Ovary (tissue), 9 donors: Measurements from ENCODE around the gene HCN4. TPM values are rescaled to one million over a fixed set of nuclear protein-coding genes. Genes with fewer than 3 reads are reported as not detected.
A peak's percentile ranks its signal among the peaks of the same experiment; 100 is the strongest.

Experiments
- DNase-seq, 5 donors: peaks; one replicate each; pipeline ENCODE4 v3.0.0-alpha.2; 2019 to 2020
- H3K27ac ChIP-seq, 2 donors: fragments of 200-600 bp; one replicate each; pipeline versions ENCODE4 v1.5.1 to v1.8.0; 2019 to 2022
- H3K27me3 ChIP-seq: fragments of 200-600 bp; one replicate; pipeline ENCODE4 v1.8.0; 2022
- H3K36me3 ChIP-seq: fragments of 200-600 bp; sonication (generic); one replicate; pipeline ENCODE4 v1.5.1; 2019
- H3K4me1 ChIP-seq: one replicate; pipeline ENCODE4 v1.8.1; 2013; ENCODE audit warnings: mild to moderate bottlenecking, moderate library complexity; ENCODE audit not compliant: insufficient read depth
- H3K4me3 ChIP-seq: fragments of 200-600 bp; sonication (generic); one replicate; pipeline ENCODE4 v1.5.1; 2017
- H3K9me3 ChIP-seq, 2 donors: fragments of 200-600 bp in 1 of 2; sonication (generic) in 1 of 2; one replicate each; pipeline versions ENCODE4 v1.5.1 to v1.8.1; 2013 to 2019; ENCODE audit warnings: mild to moderate bottlenecking in 1 of 2, moderate library complexity in 1 of 2
- CTCF ChIP-seq, 3 donors: fragments of 450-650 bp in 2 of 3; fragments of 200-600 bp in 1 of 3; IDR thresholded peaks; one replicate each; pipeline versions ENCODE4 v1.5.1 to v1.8.0; 2016 to 2022; ENCODE audit warnings: antibody characterized with exemption in 3 of 3, mild to moderate bottlenecking in 1 of 3
- EP300 ChIP-seq: sonication (generic); formaldehyde crosslinking; IDR thresholded peaks from one replicate; pipeline ENCODE4 v1.6.1; 2017; ENCODE audit warnings: antibody characterized with exemption
- POLR2A ChIP-seq: fragments of 450-650 bp; IDR thresholded peaks from one replicate; pipeline ENCODE4 v1.6.1; 2017; ENCODE audit warnings: antibody characterized with exemption, mild to moderate bottlenecking, moderate library complexity
- WGBS, 3 donors: extraction: QIAGEN DNeasy Blood & Tissue Kit in 1 of 3; methylation state at CpG; one replicate each; pipeline versions ENCODE4 v1.1.5 to v1.1.7; 2013 to 2017; 5-methylcytosine and 5-hydroxymethylcytosine counted together
- intact Hi-C, 4 donors: fragments of 100-400 bp; cut with DNase I; formaldehyde crosslinking; loops; one replicate each; pipeline versions ENCODE4 v1.11.0 to v1.15.1; 2022 to 2023
- polyA plus RNA-seq, 2 donors: library from polyadenylated mRNA; stranded (reverse); fragments of 200-250 nt in 1 of 2; fragments of 350-450 nt in 1 of 2; fragmentation: Illumina TruSeq in 1 of 2; extraction: RNeasy Lipid Tissue Mini Kit (QIAGEN cat#74804) in 1 of 2; gene quantifications; one replicate each; pipeline ENCODE4 v1.2.3, GENCODE V29; 2013 to 2014
- total RNA-seq, 7 donors: library from RNA; depleted of rRNA in 2 of 7; stranded (reverse); fragments of >200 nt in 2 of 7; fragmentation: NEBNext Ultra II Directional in 3 of 7; extraction: Animal tissue kit (Norgen Biotek cat#: 25700) in 3 of 7; gene quantifications; one replicate each; pipeline versions ENCODE4 v1.1.0 to v1.2.4, GENCODE V29; 2016 to 2023
- donor health status: DM: no; HTN: no; CAD: no; lungs with moderate emphysema.
- donor health status: DM: no; HTN: no; CAD: no.
- donor health status: Bipolar disorder and iron deficiency.
- donor health status: DM: yes; HTN: yes; CAD: no.
- donor health status: DM: no; HTN: no; CAD: no.
- donor health status: DM: yes; HTN: yes; CAD: no.

HCN4 gene
- total and polyA plus RNA-seq, 9 donors: 0.03 TPM; not detected in 8

GRCh38 chr15:73328149-73328820 lies 40.5 kb downstream of the HCN4 start:
- intact Hi-C loops: no loop called here
- DNase-seq: no peak
- H3K27ac ChIP-seq: no peak overlapping the region
- H3K4me1 ChIP-seq: no peaks in the 10 kb centered on the region
- H3K27me3 ChIP-seq: no peaks in the 10 kb centered on the region
- H3K9me3 ChIP-seq: no peaks in the 10 kb centered on the region
- H3K4me3 ChIP-seq: no peak overlapping the region
- H3K36me3 ChIP-seq: no peaks in the 10 kb centered on the region
- TF ChIP-seq POLR2A (no peak), CTCF (IDR thresholded peaks at IDR 0.05) (no peak), EP300 (no peak)
- 83 to 93% (median 89%) methylated on average over 12 of the region's 12 CpGs for WGBS, 3 donors

GRCh38 chr15:73326157-73326556 lies 42.6 kb downstream of the HCN4 start:
- no peaks in the 10 kb centered on the region for H3K36me3 ChIP-seq
- H3K27ac ChIP-seq: no peak overlapping the region
- TF ChIP-seq EP300 (no peak), CTCF (IDR thresholded peaks at IDR 0.05) (no peak), POLR2A (no peak)
- 35 to 42% (median 37%) methylated on average over 4 of the region's 4 CpGs for WGBS, 3 donors
- intact Hi-C loops: no loop called here
- no peaks in the 10 kb centered on the region for H3K27me3 ChIP-seq
- H3K4me3 ChIP-seq: no peak overlapping the region
- no peaks in the 10 kb centered on the region for H3K9me3 ChIP-seq
- no peaks in the 10 kb centered on the region for H3K4me1 ChIP-seq
- DNase-seq: no peak

- Histone ChIP-seq H3K27me3 (no peaks in the 10 kb centered on the region), H3K4me1 (no peaks in the 10 kb centered on the region), H3K9me3 (no peaks in the 10 kb centered on the region), H3K4me3 (no peak overlapping the region), H3K36me3 (no peaks in the 10 kb centered on the region), H3K27ac (no peak overlapping the region)
- WGBS, 3 donors: 73 to 75% (median 74%) methylated on average over 29 of the region's 29 CpGs
- DNase-seq: no peak
- TF ChIP-seq CTCF (IDR thresholded peaks at IDR 0.05) (no peak), POLR2A (no peak), EP300 (no peak)
- intact Hi-C loops: no loop called here
Observed at GRCh38 chr15:73325191-73325861, 43.4 kb downstream of the HCN4 start.

- no peaks in the 10 kb centered on the region for H3K36me3 ChIP-seq
- H3K4me3 ChIP-seq: no peak overlapping the region
- 91 to 94% (median 92%) methylated on average over 16 of the region's 16 CpGs for WGBS, 3 donors
- no peaks in the 10 kb centered on the region for H3K9me3 ChIP-seq
- no peaks in the 10 kb centered on the region for H3K4me1 ChIP-seq
- intact Hi-C loops: no loop called here
- TF ChIP-seq POLR2A (no peak), EP300 (no peak), CTCF (IDR thresholded peaks at IDR 0.05) (no peak)
- no peaks in the 10 kb centered on the region for H3K27me3 ChIP-seq
- DNase-seq: peak in 1 of 5 donors; percentile 13
- no peak overlapping the region for H3K27ac ChIP-seq
Observed at GRCh38 chr15:73324496-73325170, 44.1 kb downstream of the HCN4 start.
